ENCODE data around the gene CCDC71.

DNA sequence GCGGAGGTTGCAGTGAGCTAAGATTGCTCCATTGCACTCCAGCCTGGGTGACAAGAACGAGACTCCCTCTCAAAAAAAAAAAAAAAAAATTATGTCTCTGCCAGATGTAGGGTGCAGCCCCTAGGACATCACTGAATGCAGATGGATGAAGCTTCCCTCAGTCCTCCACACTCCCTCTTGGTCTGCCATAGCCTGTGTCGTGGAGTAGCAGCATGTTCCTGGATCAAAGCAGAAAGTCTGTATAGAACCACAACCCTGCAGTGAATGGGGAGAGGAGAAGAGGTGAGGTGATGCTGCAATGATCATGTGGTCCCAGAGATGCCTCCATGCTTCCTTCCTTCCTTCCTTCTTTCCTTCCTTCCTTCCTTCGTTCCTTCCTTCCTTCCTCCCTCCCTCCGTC, 18.0 kb downstream of the CCDC71 start:
- TF ChIP-seq, protein P1, sequence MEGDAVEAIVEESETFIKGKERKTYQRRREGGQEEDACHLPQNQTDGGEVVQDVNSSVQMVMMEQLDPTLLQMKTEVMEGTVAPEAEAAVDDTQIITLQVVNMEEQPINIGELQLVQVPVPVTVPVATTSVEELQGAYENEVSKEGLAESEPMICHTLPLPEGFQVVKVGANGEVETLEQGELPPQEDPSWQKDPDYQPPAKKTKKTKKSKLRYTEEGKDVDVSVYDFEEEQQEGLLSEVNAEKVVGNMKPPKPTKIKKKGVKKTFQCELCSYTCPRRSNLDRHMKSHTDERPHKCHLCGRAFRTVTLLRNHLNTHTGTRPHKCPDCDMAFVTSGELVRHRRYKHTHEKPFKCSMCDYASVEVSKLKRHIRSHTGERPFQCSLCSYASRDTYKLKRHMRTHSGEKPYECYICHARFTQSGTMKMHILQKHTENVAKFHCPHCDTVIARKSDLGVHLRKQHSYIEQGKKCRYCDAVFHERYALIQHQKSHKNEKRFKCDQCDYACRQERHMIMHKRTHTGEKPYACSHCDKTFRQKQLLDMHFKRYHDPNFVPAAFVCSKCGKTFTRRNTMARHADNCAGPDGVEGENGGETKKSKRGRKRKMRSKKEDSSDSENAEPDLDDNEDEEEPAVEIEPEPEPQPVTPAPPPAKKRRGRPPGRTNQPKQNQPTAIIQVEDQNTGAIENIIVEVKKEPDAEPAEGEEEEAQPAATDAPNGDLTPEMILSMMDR (conservative IDR thresholded peaks at IDR 0.05; ENCODE audit: low read length): no peak
- TF ChIP-seq EZH2phosphoT487 (IDR thresholded peaks at IDR 0.05; ENCODE audit: borderline replicate concordance, low read depth, low read length): no peak

All from OCI-LY7 (cell line).